Stomach (tissue), 4 donors: ENCODE results near the gene CDHR4.

ENCODE experiments used
- CTCF ChIP-seq, 7 experiments: fragments of 450-650 bp in 4 of 7; fragments of 200-600 bp in 3 of 7; sonication (generic) in 3 of 7; IDR thresholded peaks; one replicate each; pipeline ENCODE4 v1.5.1; 2016 to 2019; ENCODE audit warnings: antibody characterized with exemption in 7 of 7, control low read depth in 2 of 7, mild to moderate bottlenecking in 1 of 7
- EP300 ChIP-seq: sonication (generic); formaldehyde crosslinking; IDR thresholded peaks from one replicate; pipeline ENCODE4 v1.6.1; 2017; ENCODE audit warnings: antibody characterized with exemption

GRCh38 chr3:49772703-49773102 lies 27.0 kb downstream of the CDHR4 start:
- TF ChIP-seq EP300 = no peak
- no peak for TF ChIP-seq CTCF (IDR thresholded peaks at IDR 0.05)
